Right lobe of liver (tissue), 4 donors: Measurements from ENCODE around the gene NRXN2.

ENCODE experiments used
- CTCF ChIP-seq, 4 donors: fragments of 200-600 bp in 3 of 4; fragments of 450-650 bp in 1 of 4; IDR thresholded peaks; one replicate each; pipeline versions ENCODE4 v1.5.1 to v1.8.0; 2016 to 2022; ENCODE audit warnings: antibody characterized with exemption in 4 of 4, mild to moderate bottlenecking in 2 of 4
- POLR2A ChIP-seq: fragments of 450-650 bp; IDR thresholded peaks from one replicate; pipeline ENCODE4 v1.6.1; 2017; ENCODE audit warnings: antibody characterized with exemption, mild to moderate bottlenecking
- donor health status: DM: no; HTN: no; CAD: no.
- donor health status: DM: no; HTN: no; CAD: no.
- donor health status: DM: no; HTN: yes; CAD: no.

DNA sequence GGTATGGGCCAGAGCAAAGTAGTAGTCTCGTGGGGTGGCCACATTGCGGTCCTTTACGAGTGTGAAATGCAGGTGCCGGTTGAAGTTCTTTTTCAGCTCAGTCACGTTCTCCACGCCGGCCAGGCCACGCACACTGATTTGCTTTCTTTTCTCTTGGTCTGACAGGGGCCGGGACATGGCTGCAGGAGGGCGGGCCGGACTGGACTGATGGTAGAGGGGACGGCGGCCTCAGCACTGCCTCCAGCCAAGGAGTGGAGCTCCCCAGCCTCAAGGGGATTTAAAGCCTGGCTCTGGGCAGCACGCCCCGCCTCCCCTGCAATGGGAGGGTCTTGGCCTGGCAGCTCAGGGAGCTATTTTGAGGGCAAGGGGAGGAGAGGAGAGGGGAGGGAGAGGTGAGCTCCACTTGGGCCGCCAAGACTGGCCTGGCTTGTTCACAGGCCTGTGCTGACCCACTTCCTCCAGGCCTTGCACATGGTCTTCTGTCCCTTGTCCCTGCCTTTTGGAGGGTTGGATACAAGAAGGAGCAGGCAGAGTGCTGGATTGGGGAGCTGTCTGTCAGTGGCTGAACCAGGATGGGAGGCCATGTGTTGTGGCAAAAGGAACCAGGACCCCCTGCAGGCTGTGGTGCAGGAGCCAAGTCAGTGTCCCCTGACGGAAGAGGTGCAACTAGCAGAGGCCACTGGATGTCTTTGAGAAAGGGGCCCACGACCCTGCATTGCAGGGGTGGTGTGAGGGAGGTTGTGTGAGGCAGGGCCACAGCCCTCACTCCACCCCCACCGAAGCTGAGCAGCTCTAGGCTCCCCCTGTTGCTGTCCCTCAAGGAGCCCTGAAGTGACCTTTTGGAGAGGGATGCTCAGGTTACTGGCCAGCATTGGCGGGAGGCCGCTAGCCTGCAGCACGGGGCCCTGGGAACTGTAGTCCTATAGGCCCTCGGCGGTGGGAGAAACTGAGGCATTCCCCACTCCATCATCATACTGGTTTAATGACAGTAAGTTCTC, 37.0 kb upstream of the NRXN2 start, which contains the start of gene PYGM:
- no peak for TF ChIP-seq POLR2A
- no peak for TF ChIP-seq CTCF (IDR thresholded peaks at IDR 0.05)
